HG03457 (cell line): Measurements from ENCODE around the gene NOX4.
"Not testable (repeated sequence)": the region's sequence is repeated elsewhere in the genome, so short reads cannot be mapped to it uniquely, and the experiment has no call there.

Experiments
- ATAC-seq: cut with Tn5 transposase; IDR thresholded peaks from one replicate; pipeline ENCODE4 v1.9.1; 2021; ENCODE audit warnings: moderate number of reproducible peaks; ENCODE audit not compliant: unreplicated experiment

Gene NOX4

DNA sequence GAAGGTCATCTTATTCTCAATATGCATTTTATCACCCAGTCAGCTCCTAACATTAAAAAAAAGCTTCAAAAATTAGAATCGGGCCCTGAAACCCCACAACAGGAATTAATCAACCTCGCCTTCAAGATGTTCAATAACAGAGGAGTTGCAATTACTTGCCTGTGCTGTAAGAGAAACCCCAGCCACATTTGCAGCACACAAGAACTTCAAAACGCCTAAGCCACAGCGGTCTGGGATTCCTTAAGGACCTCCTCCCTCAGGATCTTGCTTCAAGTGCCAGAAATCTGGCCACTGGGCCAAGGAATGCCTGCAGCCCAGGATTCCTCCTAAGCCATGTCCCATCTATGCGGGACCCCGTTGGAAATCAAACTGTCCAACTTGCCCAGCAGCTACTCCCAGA is 108.2 kb downstream of the NOX4 start:
- not testable (repeated sequence) for ATAC-seq

GRCh38 chr11:89381094-89381493 is 110.1 kb downstream of the NOX4 start:
- no peak for ATAC-seq

- ATAC-seq, result not testable (repeated sequence)
Measured at GRCh38 chr11:89379976-89380771, 111.0 kb downstream of the NOX4 start.

- not testable (repeated sequence) for ATAC-seq
Measured at GRCh38 chr11:89378986-89379385, 112.2 kb downstream of the NOX4 start.

DNA sequence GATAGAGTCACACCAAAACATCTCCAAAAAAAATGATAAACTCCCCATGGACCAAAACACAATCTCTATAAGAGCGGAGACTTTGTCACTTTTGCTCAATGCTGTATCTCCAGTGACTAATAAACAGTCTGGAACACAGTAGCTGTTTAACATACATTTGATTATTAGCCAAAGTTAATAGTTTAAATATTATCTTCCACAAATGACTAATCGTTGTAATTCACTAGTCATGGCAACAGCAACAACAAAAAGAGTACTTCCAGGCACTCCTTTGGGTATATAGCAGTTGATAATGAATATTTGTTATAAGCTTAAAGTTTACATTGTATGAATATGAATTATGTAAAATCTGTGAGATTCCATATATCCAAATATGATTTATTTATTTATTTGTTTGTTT is 121.8 kb downstream of the NOX4 start:
- not testable (repeated sequence) for ATAC-seq

DNA sequence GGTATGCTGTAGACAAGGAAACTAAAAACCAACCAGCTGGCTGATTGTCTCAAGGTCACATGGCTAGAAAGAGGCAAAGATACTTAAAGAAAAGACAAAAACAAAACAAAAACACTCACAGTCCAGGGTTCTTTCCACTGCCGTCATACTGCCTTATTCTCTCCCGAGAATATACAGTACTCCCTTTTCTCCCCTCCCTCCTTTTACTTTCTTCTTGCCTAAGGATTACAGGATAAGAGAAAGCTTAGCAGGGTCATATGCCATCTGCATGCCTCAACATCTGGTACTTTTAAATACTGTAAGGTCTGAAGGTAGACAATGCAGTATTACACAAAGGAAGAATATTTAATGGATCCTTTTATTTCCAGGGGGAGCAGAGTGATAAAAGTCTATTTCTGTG is 126.3 kb downstream of the NOX4 start:
- not testable (repeated sequence) for ATAC-seq

DNA sequence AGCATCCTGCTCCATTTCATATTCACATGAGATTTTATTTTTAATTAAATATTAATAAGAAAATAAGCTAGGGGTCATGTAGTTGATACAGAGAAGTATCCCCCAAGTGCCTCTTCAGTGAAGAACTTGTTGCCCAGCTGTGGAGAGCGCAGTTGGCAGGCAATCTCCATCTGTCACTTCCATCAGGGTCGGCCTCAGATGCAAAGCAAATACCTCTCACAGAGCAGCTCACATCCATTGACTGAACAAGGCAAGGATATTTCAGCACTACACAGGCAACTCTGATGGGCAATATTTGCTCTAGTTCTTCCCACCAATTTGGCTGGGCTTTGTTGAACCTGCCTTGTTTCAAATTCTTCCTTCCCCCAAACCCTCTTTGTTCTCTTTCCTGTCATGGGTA is 129.4 kb downstream of the NOX4 start:
- no peak for ATAC-seq

GRCh38 chr11:89359208-89359607 is 132.0 kb downstream of the NOX4 start:
- not testable (repeated sequence) for ATAC-seq

GRCh38 chr11:89358761-89359160 is 132.4 kb downstream of the NOX4 start:
- ATAC-seq, result no peak

DNA sequence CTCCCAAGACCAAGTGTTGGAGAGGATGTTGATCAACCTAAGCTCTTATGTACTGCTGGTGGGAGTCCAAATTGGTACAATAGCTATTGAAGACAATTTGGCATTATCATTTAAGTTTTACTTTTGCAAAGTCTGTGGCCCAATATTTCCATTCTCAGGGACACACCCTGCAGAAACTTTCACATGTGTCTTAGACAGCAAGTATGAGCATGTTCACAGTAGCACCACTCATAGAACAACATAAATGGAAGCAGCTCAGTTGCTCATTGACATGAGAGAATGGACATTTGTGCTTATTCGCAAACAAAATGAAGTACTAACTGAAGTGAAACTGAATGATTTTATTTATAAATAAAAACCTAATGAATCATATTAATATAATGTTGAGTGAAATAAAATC is 135.5 kb downstream of the NOX4 start:
- no peak for ATAC-seq

DNA sequence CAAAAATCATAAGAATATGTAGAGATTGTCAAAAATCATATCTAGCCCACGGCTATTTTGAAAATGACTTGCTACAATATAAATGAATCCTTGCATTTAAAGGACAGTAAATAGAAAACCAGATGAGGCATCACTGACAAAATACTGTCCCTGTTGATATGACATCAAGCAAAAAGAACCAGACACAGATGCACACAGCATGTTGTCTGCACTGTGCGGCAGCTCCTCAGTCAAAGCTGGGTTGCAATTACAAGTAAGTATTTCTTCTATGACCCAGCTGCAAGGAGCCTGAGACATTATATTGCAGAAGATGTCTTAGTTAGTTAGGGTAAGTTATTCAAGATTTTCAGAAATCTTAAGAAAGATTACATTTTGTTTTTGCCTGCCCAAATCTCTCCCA is 136.7 kb downstream of the NOX4 start:
- ATAC-seq, result not testable (repeated sequence)

DNA sequence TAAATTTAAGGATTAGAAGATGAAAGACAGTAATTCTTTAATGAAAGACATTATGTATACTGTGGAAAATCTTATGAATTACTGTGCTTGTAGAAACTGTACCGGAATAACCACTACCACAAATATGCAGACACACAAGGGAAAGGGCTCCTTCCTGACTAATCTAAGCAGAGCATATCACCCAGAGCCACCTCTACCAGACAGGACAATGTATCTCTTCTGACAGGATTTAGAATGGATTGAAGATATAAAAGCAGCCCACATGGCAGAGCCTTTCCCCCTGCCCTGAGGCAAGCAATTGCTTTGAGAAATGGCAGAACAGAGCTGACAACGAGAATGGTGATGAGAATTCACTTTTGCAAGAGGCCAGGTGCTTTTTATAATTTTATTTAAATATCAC is 144.1 kb downstream of the NOX4 start:
- ATAC-seq, result no peak

- ATAC-seq, result no peak
Measured at GRCh38 chr11:89346601-89347000, 144.6 kb downstream of the NOX4 start.

DNA sequence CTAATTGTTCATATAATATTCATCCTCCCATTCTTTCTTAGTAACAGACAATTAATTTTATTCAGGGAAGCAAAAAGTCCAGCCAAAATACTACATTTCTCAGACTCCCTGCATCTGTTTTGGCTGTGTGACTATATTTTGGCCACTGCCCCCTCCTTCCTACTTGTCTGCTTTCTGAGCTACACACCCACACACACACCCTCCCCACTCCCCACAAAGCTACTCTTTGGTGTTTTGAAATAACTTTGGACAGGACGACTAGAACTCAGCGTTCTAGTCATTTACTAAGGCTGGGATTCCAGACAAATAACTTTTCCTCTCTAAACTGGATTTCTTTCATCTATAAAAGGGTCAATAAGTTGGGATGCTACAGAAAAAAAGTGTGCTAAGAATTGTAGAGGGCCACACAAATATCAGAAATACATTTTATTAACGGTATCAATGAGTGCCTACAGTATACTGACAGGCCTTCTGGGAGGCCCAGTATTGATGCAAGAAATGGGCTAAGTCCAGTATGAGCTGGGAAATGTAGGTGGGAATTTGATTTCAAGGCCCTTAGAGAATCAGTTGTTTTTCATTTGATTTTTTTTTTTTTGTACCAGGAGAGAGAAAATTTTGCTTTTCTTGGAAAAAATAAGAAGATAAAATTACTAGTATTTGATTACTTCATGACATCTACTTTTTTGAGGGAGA is 148.1 kb downstream of the NOX4 start:
- ATAC-seq, result not testable (repeated sequence)

GRCh38 chr11:89340450-89340849 is 150.7 kb downstream of the NOX4 start:
- not testable (repeated sequence) for ATAC-seq

DNA sequence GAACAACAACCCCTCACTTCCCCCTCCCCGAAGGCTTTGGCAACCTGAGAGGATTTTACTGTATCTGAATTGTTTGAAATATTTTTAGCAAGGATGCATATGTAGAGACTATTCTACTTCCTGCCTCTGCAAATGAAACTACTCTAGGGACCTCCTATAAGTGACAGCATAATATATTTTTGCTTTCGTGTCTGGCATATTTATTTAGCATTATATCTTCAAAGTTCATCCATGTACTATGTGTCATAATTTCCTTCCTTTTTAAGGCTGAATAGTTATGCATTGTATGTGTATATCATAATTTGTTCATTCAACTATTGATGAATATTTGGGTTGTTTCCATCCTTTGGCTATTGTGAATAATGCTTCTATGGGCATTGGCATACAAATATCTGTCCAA is 153.1 kb downstream of the NOX4 start:
- not testable (repeated sequence) for ATAC-seq

DNA sequence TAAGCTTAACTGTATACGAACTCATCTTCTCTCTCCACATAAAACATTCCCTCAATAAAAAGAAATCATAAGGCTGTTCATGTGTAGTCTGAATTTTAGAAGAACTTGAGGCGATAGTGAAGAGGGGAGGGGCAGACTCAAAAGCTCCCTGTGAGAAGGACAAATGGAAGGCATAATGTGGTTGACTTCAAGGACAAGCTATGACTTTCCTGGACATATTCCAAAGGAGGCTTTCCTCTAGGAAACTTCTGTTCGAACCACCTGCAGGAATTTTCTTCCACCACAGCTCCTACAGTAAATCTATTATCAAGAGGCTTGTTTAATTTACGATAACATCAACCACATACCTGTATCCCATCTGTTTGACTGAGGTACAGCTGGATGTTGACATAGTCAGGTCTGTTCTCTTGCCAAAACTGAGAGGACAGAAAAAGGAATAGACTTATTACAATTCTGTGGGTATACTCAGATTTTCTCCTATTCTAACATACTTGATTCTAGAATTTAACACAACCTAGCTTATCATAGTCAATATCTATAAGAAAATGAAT is 154.0 kb downstream of the NOX4 start:
- ATAC-seq, result not testable (repeated sequence)

DNA sequence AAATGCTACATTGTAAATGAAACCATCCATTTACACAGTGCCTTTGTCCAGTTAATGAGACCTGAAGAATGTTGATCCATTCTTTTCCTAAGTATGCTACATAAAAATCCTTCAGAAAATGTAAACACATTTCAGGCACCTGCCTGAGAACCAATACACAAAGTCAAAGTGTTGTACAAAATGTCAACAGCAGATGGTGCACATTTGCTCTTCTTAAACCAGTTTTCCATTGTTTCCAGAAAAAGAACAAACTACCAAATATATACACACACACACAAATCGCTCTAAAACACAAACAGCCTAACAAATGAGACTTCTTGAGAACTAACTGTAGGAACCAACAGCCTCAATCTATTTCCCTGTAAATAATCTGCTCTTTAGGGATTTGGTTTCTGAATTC is 157.5 kb downstream of the NOX4 start:
- ATAC-seq, result not testable (repeated sequence)

DNA sequence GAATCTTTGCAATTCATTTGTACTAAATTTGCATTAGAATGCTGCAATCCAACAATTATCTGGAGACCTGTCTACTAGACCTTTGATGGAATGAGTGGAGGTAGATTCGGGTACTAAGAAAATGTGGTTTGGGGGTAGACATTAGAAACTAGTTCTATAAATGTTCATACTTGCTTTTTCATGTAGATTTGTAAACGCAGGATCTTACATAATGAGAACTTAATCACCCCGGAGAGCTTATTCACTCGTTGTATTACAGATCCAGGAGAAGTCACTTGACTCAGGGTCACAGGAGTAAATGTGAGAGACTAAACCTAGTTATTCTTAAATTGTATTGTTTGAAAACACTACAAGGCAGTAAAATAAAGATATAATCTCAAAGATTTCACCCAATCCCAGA is 159.2 kb downstream of the NOX4 start:
- ATAC-seq, result not testable (repeated sequence)

- ATAC-seq, result no peak
Measured at GRCh38 chr11:89327885-89328284, 163.3 kb downstream of the NOX4 start.

DNA sequence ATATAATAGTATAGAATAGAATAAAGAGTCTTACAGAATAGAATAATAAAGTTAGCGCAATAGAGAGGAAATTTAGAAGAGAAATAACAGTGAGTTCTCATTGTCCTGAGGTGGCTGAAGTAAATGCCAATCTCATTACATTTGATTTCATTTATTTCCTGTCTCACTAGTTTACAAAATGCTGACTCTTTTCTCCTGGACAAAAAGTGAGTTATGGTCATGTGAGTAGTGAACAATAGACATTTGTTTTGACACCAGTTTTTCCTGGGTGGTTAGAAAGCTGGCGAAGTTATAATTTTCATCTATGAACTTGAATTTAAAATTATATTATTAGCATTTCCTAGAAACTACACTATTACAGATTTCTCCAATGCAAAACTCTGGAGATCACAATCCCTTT is 169.8 kb downstream of the NOX4 start:
- ATAC-seq, result no peak

DNA sequence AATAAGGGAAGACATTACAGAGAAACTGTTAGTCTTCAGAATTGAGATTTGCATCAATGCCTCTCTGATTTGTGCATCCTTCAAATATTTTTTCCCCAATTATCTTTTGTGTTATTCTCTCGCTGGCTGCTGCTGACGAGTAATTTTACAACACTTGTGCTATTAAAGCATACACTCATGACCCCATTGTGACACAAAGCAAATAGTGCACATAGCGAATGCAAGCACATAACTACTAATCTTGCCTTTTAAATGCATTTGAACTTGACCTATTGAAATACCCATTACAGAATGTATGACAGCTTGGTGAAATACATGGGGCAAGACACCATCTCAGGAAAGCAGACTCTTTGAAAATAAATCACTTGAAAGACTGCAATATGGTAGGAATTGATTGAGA is 180.6 kb downstream of the NOX4 start:
- not testable (repeated sequence) for ATAC-seq
